HL-60 (cell line): ENCODE results near the gene ANKRD60.

Experiments
- CTCF ChIP-seq: IDR thresholded peaks from one replicate; pipeline ENCODE4 v1.5.1; 2011; ENCODE audit warnings: low read length, control low read depth, inconsistent platforms; ENCODE audit not compliant: insufficient read depth
- GABPA ChIP-seq: IDR thresholded peaks from 2 replicates; pipeline ENCODE4 v1.6.1; 2012; ENCODE audit warnings: low read depth
- POLR2AphosphoS5 ChIP-seq: IDR thresholded peaks from 2 replicates; pipeline ENCODE4 v1.6.1; 2012; ENCODE audit warnings: low read depth
- REST ChIP-seq: IDR thresholded peaks from 2 replicates; pipeline ENCODE4 v1.6.1; 2012; ENCODE audit warnings: low read depth; ENCODE audit not compliant: insufficient replicate concordance

- TF ChIP-seq POLR2AphosphoS5 (no peak), CTCF (no peak), REST (no peak), GABPA (no peak)
Observed at GRCh38 chr20:58222446-58222845, 6.0 kb downstream of the ANKRD60 start.
